Stimulated activated CD4-positive, alpha-beta T cell treated with anti-CD3 and anti-CD28 coated beads, Interleukin-12 subunit alpha, Interleukin-12 subunit beta, amount 100 ng/mL, for 24 hours (primary cell): Measurements from ENCODE around the gene BLCAP.
"Not testable (repeated sequence)": the region's sequence is repeated elsewhere in the genome, so short reads cannot be mapped to it uniquely, and the experiment has no call there.

Experiments
- DNase-seq, 2 experiments: peaks; one replicate each; pipeline ENCODE4 v3.0.0-alpha.2; 2020; ENCODE audit warnings: low read depth in 2 of 2

BLCAP gene

DNA sequence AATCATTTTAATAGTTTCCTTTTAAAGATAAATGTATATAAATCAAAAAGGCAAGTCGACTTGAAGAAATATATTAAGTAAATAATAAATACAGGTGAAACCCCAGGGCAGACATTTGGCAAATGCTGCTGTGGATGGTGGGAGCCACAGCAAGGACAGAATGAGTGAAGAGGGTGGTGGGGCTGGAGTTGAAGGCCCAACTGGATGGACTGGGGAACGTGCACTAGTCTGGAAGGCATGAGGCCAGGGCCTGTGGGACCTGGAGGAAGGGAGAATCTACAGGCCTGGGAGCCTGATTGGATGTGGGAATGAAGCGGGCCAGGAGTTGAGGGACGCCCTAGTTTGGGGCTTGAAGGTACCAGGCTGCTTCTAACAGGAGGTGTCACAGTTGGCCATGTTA, 30.6 kb upstream of the BLCAP start:
- DNase-seq: no peak

DNA sequence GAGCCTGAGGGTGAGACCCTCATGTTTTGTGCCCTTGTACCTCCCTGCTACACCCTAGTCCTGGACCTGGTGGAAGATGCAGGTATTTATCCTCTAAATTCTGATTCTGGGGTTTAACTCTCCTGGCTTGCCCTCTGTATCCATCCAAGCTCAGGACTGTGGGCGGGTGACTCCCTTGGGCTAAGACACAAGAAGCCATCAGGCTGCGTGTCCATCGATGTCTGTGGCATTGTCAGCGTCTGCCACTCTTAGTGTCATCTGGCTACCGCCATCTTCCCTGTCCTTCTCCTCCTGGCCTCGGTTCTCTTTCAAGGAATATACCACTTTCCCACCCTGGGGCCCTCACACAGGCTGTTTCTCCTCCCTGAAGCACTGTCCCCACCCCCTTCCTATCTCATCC, 28.9 kb upstream of the BLCAP start:
- no peak for DNase-seq

- not testable (repeated sequence) for DNase-seq
These were observed 27.1 kb upstream of the BLCAP start for GRCh38 chr20:37554721-37555298.

- DNase-seq: no peak
These were observed 24.7 kb upstream of the BLCAP start for GRCh38 chr20:37552415-37552814.

GRCh38 chr20:37551660-37552059, 24.0 kb upstream of the BLCAP start:
- not testable (repeated sequence) for DNase-seq

GRCh38 chr20:37550101-37550920, 22.6 kb upstream of the BLCAP start:
- DNase-seq: not testable (repeated sequence)

- DNase-seq: no peak
These were observed 20.2 kb upstream of the BLCAP start for GRCh38 chr20:37547912-37548311.

GRCh38 chr20:37545516-37545915, 17.8 kb upstream of the BLCAP start:
- no peak for DNase-seq

- no peak for DNase-seq
These were observed 16.7 kb upstream of the BLCAP start for GRCh38 chr20:37544386-37544785.

GRCh38 chr20:37543828-37544227, 16.2 kb upstream of the BLCAP start:
- no peak for DNase-seq

- no peak for DNase-seq
These were observed 14.6 kb upstream of the BLCAP start for GRCh38 chr20:37542281-37542680.

DNA sequence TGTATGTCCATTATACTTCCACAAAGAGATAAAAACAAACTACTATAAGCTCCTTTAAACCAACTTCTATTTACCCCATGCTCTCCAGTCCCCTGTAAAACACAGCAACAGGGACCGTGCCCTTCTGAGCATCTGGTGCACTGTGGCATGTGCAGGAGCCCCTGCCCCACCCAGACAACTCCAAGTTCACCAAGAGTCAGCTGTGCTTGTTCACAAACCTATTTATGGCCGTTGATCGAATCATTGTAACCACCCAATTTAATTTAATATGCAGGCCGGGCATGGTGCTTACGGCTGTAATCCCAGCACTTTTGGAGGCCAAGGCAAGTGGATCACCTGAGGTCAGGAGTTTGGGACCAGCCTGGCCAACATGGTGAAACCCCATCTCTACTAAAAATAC, 13.7 kb upstream of the BLCAP start:
- DNase-seq: no peak

- DNase-seq: not testable (repeated sequence)
These were observed 13.2 kb upstream of the BLCAP start for GRCh38 chr20:37540838-37541237.

DNA sequence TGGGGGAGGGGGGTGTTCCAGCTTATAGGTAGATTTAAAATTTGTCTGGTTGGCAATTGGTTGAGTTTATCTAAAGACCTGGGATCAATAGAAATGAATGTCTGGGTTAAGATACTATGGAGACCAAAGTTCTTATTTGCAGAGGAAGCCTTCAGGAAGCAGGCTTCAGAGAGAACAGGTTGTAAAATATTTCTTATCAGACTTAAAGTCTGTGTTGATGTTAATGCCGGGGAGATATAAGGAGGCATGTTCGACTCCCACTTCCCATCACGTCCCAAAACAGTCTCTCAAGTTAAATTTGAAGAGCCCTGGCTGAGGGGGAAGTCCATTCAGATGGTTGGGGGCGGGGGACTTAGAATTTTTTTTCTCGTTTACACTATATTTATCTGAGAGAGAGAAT, 12.3 kb upstream of the BLCAP start:
- DNase-seq: no peak

DNA sequence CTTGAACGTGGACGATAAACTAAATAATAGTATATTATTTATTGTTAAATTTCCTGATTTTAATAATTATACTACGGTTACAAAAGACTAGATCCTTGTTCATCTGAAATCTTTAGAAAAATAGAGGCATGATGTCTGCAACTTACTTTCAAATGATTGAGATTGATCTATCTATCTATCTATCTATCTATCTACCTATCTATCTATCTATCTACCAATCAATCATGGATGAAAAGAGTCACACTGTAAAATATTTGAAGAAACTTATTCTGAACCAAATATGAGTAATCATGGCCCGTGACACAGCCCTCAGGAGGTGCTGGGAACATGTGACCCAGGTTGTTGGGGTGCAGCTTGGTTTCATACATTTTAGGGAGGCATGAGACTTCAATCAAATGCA, 11.7 kb upstream of the BLCAP start:
- no peak for DNase-seq

DNA sequence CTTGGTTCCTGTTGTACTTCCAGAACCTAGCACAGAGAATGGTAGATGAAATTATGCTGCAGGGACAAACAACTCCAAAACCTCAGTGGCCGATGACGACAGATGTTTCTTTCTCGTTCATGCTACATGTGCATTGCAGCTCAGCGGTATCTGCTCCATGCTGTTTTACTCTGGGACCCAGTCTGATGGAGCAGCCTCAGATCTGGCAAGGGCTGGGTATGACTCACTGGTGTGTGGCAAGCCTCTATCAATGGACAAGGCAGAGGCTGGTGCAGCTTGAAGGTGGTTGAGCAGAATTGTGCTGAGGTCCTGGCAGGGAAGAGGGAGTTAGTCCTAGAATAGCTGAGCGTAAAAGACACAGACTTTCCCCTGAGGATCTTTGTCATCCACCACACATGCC, 10.3 kb upstream of the BLCAP start:
- DNase-seq: no peak

DNA sequence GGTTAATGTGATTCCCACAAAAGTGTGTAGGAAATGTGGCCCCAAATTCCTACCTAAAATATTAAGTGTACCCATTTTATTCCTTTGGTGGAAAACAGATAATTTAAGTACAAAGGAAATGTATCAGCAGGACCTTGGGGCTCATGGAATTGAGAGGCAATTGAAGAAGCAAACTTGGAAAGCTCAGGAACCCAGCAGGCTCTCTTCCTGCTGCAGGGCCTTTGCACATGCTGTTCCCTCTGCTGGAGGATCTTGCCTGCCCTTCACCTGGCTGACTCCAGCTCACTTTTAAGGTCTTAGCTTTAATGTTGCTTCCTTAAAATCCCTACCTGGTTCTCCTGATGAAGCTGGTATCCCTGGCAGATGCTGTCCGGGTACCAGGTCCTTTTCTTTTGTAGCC, 9.8 kb upstream of the BLCAP start:
- DNase-seq: no peak

- DNase-seq: no peak
These were observed 7.9 kb upstream of the BLCAP start for GRCh38 chr20:37535443-37536132.

- no peak for DNase-seq
These were observed 6.9 kb upstream of the BLCAP start for GRCh38 chr20:37534401-37535157.

GRCh38 chr20:37533154-37533715, 5.6 kb upstream of the BLCAP start:
- no peak for DNase-seq

DNA sequence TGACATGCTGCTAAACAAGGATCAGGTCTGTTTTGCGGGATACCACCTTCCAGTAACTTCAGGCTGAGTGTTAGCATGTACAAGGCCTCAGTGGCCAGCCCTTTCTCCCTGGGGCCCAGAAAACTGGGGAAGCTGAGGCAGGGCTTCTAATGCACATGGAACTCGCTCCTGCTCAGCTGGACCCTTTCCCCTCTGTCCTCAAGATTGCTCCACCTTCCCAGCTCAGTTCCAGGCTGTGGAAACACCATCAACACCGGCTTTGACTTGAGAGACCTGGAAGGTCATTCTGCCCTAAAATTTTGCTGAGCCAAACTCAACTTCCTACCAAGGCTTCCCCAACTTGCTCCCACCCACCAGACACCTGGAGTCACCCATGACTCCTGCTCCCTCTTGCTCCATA, 4.2 kb upstream of the BLCAP start:
- no peak for DNase-seq

DNA sequence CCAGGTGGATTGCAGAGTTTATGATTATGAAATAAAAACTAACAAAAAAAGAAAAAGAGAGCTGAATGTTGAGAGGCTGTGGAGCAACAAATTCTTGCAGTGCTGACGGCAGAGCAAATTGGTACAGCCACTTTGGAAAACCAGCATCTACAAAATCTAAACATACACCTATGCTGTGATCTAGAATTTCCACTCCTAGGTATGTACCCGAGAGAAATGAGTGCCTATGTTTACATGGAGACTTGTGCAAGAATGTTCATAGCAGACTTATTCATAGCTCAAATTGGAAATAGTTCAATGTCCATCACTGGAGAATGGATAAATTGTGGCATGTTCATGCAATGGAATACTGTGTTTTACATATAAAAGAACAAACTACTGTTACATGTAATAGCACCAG, 3.0 kb upstream of the BLCAP start:
- DNase-seq: no peak
